Endothelial cell of umbilical vein (primary cell): ENCODE data around the gene KDM3B.

Experiments
- JUN ChIP-seq: IDR thresholded peaks from 2 replicates; pipeline ENCODE4 v1.6.1; 2011; ENCODE audit warnings: borderline replicate concordance, low read depth; ENCODE audit not compliant: insufficient read length, insufficient read depth
- TF ChIP-seq, protein P1 (sequence below), 2 donors: IDR thresholded peaks; 1 replicate in 1 of 2; 2 replicates in 1 of 2; pipeline ENCODE4 v1.5.1; 2011; ENCODE audit warnings: low read length in 2 of 2, mild to moderate bottlenecking in 2 of 2, moderate library complexity in 2 of 2, control low read depth in 1 of 2, inconsistent platforms in 1 of 2, low read depth in 1 of 2; ENCODE audit not compliant: insufficient read depth in 1 of 2; ENCODE audit errors: extremely low read depth in 1 of 2

DNA sequence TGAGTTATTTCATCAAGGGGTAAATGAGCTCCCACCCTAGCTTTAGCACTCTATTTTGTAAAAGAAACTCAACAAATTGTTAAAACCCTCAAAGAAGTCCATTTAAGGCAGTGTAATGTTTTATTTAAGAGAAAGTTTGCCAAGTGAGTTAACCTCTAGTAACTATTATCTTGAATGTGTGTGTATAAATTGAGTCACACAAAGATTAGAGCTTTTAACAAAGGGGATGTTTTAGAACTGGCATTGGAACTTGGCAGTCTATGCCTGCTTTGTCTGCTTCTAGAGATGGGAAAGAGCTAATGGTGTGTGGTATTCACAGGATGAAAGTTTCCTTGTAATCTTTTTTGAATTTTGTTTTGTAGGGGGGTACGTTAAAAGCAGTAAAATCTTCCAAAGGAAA lies 33.2 kb downstream of the KDM3B start:
- TF ChIP-seq, protein P1, sequence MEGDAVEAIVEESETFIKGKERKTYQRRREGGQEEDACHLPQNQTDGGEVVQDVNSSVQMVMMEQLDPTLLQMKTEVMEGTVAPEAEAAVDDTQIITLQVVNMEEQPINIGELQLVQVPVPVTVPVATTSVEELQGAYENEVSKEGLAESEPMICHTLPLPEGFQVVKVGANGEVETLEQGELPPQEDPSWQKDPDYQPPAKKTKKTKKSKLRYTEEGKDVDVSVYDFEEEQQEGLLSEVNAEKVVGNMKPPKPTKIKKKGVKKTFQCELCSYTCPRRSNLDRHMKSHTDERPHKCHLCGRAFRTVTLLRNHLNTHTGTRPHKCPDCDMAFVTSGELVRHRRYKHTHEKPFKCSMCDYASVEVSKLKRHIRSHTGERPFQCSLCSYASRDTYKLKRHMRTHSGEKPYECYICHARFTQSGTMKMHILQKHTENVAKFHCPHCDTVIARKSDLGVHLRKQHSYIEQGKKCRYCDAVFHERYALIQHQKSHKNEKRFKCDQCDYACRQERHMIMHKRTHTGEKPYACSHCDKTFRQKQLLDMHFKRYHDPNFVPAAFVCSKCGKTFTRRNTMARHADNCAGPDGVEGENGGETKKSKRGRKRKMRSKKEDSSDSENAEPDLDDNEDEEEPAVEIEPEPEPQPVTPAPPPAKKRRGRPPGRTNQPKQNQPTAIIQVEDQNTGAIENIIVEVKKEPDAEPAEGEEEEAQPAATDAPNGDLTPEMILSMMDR (IDR thresholded peaks at IDR 0.05; ENCODE audit: extremely low read depth in 1 of 2, insufficient read depth in 1 of 2, low read depth in 1 of 2, low read length in 2 of 2): no peak
- no peak for TF ChIP-seq JUN
